SJSA1 (cell line): ENCODE data around the gene FANCG. TPM values are rescaled to one million over a fixed set of nuclear protein-coding genes. Genes with fewer than 3 reads are reported as not detected.

Experiments
- DNase-seq, 2 experiments: peaks; one replicate each; pipeline ENCODE4 v3.0.0-alpha.2; 2015 to 2020; ENCODE audit warnings: low spot score in 2 of 2, low read depth in 1 of 2
- H3K27ac ChIP-seq: fragments of 250-450 bp; sonication (Bioruptor Pico); 2 replicates; pipeline ENCODE4 v1.5.1; 2020; ENCODE audit warnings: mild to moderate bottlenecking, moderate library complexity
- H3K27me3 ChIP-seq: fragments of 250-450 bp; sonication (Bioruptor Pico); replicated peaks from 2 replicates; pipeline ENCODE4 v1.5.1; 2020; ENCODE audit warnings: mild to moderate bottlenecking, moderate library complexity
- H3K36me3 ChIP-seq: fragments of 250-450 bp; sonication (Bioruptor Pico); 2 replicates; pipeline ENCODE4 v1.5.1; 2020; ENCODE audit warnings: mild to moderate bottlenecking
- H3K4me1 ChIP-seq: fragments of 250-450 bp; sonication (Bioruptor Pico); replicated peaks from 2 replicates; pipeline ENCODE4 v1.6.1; 2021; ENCODE audit warnings: mild to moderate bottlenecking
- H3K4me3 ChIP-seq: fragments of 250-450 bp; sonication (Bioruptor Pico); 2 replicates; pipeline ENCODE4 v1.5.1; 2020; ENCODE audit warnings: mild to moderate bottlenecking
- H3K9me3 ChIP-seq: fragments of 250-450 bp; sonication (Bioruptor Pico); replicated peaks from 2 replicates; pipeline ENCODE4 v1.5.1; 2020; ENCODE audit warnings: mild to moderate bottlenecking
- total RNA-seq: library from RNA; depleted of rRNA; stranded (reverse); fragments of >200 nt; shearing (Covaris generic); gene quantifications from 2 replicates; pipeline ENCODE4 v1.2.3, GENCODE V29; 2014

Gene FANCG
- total RNA-seq, 1 experiment from 2014 or later = 22.8 TPM

DNA sequence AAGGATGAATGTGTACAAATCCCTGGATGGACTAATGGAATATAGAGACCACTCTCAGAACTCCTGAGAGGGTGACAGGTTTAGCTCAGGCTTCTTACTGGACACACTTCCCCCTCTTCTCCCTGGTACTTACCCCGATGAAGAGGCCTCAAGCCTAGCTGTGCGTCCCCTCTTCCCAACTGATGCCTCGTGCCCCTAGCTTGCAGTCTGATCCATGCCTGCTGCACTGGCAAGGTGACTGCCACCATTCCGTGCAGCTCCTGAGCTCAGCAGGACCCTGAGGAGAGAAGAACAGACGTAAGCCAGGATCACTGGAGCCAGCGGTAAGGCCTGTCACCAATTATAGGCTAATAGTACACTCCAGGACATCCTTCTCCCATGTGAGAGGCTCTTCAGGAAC is 28.7 kb upstream of the FANCG start:
- H3K9me3 ChIP-seq = no peaks in the 10 kb centered on the region
- no peak overlapping the region for H3K4me3 ChIP-seq
- H3K4me1 ChIP-seq = peaks cover 24% of the 10 kb centered on the region
- H3K27me3 ChIP-seq = no peaks in the 10 kb centered on the region
- no peaks in the 10 kb centered on the region; the same call in 1 of the 2 replicates for H3K36me3 ChIP-seq
- DNase-seq = no peak
- H3K27ac ChIP-seq = no peak overlapping the region

DNA sequence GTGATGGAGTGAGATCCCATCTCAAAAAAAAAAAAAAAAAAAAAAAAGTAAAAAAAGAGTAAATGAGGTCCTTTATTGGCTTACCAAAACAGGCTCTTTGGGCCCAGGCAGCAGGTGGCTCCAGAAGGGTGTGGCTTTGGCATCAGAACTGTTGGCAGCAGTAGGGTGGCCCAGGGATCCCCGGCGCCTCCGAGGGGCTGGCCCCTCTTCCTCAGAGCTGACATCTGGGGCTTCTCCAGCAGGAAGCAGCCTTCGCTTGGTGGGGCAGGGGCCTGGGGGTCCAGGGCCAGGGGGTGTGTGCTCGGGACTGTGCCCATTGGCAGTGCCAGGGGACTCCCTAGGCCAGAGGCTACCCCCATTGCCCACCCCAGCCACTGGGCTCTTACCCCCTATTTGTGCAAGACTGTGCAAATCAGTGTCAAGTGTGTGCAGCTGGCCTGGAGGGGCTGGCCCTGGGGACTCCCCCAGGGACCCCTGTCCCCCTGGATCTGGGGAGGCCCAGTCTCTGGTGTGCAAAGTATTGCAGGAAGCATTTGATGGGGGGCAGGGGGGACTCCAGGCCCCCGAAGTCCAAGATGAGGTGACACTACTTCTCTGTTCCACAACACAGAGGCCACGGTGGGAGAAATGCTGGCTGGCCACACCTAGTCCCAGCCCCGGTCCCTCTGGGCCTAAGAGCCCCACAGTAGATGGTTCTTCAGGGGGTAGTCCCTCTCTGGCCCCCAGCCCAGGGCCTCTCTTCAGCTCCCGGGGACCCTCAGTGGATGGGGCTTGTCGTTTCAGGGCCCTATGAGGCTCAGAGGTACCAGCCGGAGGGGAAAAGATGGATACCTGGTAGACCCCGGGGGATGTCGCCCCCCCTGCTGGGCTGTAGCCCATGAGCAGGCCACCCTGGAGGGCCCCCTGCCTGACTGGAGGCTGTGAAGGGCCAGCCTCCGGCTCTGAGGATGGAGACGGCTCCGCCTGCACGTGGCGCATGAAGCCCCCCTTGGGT is 27.9 kb upstream of the FANCG start:
- no peaks in the 10 kb centered on the region for H3K27me3 ChIP-seq
- H3K36me3 ChIP-seq = no peaks in the 10 kb centered on the region; the same call in 1 of the 2 replicates
- H3K4me1 ChIP-seq = peaks cover 26% of the 10 kb centered on the region
- DNase-seq = no peak
- no peaks in the 10 kb centered on the region for H3K9me3 ChIP-seq
- no peak overlapping the region for H3K27ac ChIP-seq
- H3K4me3 ChIP-seq = no peak overlapping the region

DNA sequence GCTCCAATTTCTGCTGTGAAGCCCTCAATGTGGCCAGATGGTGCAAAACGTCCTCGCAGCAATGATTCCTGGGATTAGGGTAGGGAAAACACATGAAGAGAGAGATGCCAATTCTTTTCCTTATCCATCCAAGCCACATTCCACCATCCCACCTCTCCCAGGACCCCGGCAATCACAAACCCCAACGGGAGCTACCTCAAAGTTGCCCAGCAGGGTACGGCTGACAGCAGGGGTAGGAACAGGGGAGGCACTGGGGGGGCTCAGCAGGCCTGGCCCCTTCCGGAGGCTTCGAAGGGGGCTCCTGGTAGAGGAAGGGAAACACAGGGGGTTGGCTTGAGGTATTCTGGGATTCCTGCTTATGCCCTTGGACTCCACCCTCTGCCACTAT is 26.6 kb upstream of the FANCG start:
- Histone ChIP-seq H3K9me3 (no peaks in the 10 kb centered on the region), H3K27me3 (no peaks in the 10 kb centered on the region), H3K27ac (no peak overlapping the region), H3K4me3 (no peak overlapping the region), H3K36me3 (peaks cover 3% of the 10 kb centered on the region; the same call in 1 of the 2 replicates), H3K4me1 (peaks cover 22% of the 10 kb centered on the region)
- no peak for DNase-seq

DNA sequence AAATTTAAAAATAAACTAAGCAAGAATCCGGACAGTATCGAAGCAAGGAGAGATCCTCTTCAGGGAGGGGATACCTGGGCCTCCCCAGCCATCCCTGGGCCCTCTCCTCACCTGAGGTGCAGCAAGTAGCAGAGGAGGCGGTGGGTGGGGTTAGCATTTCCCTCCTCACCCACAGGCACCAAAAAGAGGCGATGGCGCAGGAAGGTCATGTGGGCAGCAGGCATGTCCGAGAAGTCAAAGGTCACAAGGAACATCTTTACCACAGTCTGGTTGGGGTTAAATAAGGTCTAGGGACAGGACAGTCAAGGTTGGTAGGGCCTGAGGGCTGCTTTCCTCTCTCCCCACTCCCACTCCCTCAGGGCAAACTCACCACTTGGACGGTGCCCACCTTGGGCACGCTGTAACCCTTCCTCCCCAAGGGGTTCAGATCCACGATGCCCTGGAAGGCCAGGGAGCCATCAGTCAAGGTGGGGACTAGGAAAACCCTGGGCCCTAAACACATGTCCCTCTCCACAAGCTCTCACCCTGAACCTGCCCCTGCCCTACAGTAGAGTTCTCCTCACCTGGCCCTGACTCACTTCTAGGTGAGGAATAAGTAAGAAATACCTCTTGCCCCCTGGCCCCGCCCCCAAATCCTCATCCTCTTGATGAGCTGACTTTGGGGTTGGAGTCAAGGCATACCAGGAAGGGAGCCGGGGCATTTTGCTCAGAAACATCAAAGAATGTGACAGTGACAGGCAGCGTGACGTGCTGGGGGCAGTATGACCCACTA is 26.0 kb upstream of the FANCG start:
- no peak overlapping the region for H3K4me3 ChIP-seq
- no peak for DNase-seq

DNA sequence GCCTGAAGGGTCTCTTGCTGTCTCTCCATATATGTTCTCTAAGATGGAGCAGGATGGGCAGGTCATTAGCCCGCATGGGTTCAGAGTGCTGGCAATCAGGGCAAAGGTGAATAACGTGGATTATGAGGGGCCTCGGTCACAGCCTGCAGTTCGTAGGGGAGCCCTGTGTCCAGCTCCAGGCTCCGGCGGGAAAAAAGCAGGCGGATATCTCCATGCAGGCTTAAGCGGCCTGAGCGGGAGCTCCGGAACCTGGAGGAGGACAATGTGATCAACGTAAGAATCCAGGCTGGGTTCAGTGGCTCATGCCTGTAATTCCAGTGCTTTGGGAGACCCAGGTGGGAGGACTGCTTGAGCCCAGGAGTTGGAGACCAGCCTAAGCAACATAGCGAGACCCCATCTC is 25.4 kb upstream of the FANCG start:
- peaks cover 11% of the 10 kb centered on the region for H3K4me1 ChIP-seq
- H3K36me3 ChIP-seq = peaks cover 9% of the 10 kb centered on the region; the same call in 1 of the 2 replicates
- DNase-seq = no peak
- no peak overlapping the region for H3K27ac ChIP-seq
- H3K4me3 ChIP-seq = no peak overlapping the region
- H3K9me3 ChIP-seq = no peaks in the 10 kb centered on the region
- no peaks in the 10 kb centered on the region for H3K27me3 ChIP-seq

More for the DNA sequence above, 26.0 kb upstream of the FANCG start:
- no peaks in the 10 kb centered on the region for H3K9me3 ChIP-seq
- peaks cover 3% of the 10 kb centered on the region; the same call in 1 of the 2 replicates for H3K36me3 ChIP-seq
- H3K27ac ChIP-seq = no peak overlapping the region
- H3K4me1 ChIP-seq = peaks cover 17% of the 10 kb centered on the region
- no peaks in the 10 kb centered on the region for H3K27me3 ChIP-seq

DNA sequence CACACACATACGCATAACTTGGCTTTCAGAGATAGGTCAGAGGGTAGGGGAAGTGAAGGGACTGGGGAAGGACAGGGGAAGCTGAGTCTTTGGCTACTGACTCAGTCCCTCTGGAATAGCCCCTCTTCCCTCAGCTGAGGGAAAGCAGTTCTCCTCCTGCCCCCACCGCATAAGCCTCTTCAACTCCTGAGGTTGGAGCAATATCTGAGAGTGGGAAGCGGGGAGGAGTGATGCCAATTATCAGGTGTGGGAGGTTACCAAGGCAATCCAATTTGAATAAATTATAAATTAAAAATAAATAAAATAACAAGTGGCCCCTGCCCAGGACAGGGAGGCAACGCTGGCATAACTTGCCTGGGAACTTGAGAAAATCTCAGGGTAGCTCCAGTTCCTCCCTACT is 24.8 kb upstream of the FANCG start:
- Histone ChIP-seq H3K9me3 (no peaks in the 10 kb centered on the region), H3K27ac (no peak overlapping the region)

DNA sequence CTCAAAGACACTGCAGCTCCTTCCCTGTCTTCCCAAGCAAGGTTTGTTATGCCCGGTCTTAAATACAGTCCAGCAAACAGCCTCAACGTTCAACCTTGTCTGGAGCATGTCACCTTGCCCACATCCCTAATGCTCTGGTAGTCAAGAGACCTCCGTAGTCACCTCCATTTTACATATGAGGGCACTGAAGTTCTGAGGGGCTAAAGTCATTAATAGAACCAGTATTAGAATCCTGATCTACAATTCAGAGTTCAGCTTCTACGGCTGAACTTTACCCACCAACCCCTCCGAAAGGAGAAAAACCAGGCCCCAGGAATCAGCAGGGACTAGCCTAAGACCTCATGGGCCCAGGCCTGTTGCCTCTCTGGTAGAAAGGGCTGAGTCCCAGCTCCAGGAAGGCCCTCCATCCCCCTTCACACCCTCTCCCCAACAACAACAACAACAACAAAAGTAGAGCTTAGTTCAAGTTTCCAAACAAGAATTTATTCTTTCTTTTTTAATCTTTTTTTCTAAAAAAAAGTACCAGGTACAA is 24.0 kb upstream of the FANCG start:
- Histone ChIP-seq H3K36me3 (peaks cover 9% of the 10 kb centered on the region; the same call in 1 of the 2 replicates), H3K27ac (peak overlapping the region; percentile 79), H3K27me3 (no peaks in the 10 kb centered on the region), H3K9me3 (no peaks in the 10 kb centered on the region), H3K4me1 (peaks cover 9% of the 10 kb centered on the region), H3K4me3 (peak overlapping the region; percentile 52)
- no peak for DNase-seq

More for the DNA sequence above, 24.8 kb upstream of the FANCG start:
- no peak for DNase-seq
- no peaks in the 10 kb centered on the region for H3K27me3 ChIP-seq
- H3K4me1 ChIP-seq = peaks cover 9% of the 10 kb centered on the region
- H3K36me3 ChIP-seq = peaks cover 9% of the 10 kb centered on the region; the same call in 1 of the 2 replicates
- H3K4me3 ChIP-seq = no peak overlapping the region

DNA sequence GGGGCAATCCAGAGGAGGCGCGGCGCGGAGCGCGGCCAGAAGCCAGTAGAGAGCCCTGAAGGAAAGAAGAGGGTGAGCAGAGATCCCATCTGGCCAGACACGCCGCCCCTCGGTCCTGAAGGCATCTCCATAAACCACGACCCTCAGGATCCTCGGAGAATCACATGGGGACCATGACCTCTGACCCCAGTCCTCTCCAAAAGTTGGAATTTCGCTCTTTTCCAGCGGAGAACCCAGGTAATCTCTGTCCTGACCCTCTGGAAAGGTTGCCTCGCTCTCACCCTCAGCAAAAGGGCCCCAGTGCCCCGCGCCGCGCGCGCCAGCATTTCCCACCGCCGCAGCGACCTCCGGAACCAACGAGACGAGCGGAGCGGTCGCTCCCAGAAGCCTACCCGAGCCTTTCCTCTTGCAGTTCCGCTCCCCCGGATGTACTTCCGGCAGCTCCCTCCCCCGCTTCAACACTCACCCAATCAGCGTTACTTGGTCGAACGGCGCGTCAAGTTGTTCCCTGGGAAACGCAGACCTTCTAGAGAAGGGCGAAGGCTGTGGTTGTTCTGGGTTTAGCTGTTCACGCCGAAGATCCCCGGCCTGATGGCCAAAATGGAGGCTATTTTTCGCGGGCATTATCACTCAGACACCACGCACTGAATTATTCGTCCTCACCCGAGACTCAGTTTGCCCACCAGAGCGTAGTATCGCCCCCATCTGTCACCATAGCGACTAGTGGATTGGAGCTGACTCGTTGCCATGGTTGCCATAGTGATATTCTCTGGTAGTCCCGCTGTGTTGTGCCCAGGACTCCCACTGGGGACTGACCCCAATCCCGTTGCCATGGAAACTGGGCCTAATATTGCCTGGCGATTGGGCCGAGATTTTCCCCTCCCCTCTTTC is 23.3 kb upstream of the FANCG start, which contains the start of gene STOML2:
Gene STOML2, minus strand, starts transcription at position 363 of the 891 bp plus-strand sequence. Its CDS starts 37 bp downstream, at position 326.
- peak; percentile 78 to 89 for DNase-seq
- Histone ChIP-seq H3K27me3 (no peaks in the 10 kb centered on the region), H3K36me3 (peaks cover 9% of the 10 kb centered on the region; the same call in 1 of the 2 replicates), H3K27ac (peak within 1 kb of the TSS; percentile 79), H3K9me3 (no peaks in the 10 kb centered on the region), H3K4me1 (peaks cover 9% of the 10 kb centered on the region), H3K4me3 (peak within 1 kb of the TSS; percentile 52)

DNA sequence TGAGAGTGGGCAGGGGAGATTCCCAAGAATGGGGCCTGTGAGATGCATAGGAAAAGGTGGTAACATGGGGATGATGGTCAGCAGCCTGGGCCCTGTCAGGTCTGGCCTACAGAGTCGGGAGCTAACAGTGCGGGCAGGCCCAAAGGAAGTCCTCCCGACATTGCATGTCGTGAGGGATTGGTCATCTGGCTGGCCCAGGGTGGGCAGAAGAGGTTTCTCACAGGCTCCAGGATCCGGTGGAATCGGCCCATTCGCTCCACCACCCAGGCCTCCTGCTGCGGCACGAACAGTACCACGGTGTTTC is 22.7 kb upstream of the FANCG start:
- H3K36me3 ChIP-seq = peaks cover 9% of the 10 kb centered on the region; the same call in 1 of the 2 replicates
- DNase-seq = no peak
- H3K9me3 ChIP-seq = no peaks in the 10 kb centered on the region
- H3K27ac ChIP-seq = peak overlapping the region; percentile 79
- H3K4me1 ChIP-seq = peaks cover 9% of the 10 kb centered on the region
- no peaks in the 10 kb centered on the region for H3K27me3 ChIP-seq
- H3K4me3 ChIP-seq = peak overlapping the region; percentile 52

DNA sequence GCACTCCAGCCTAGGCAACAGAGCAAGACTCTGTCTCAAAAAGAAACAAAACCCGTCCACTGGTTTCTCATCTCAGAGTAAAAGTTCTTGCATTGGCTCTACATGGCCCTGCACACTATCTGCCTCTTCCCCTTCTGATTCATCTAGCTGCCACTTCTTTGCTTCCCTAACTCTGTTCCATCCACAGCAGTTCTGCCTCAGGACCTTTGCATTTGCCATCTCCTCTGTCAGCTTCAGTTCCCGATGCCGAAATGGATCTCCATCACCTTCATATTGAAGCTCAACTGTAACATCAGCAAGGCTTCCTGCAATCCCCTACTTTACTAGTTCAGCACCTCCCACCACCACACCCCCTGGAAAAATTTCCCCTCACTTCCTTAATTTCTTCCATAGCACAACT is 17.8 kb upstream of the FANCG start:
- no peak overlapping the region for H3K4me3 ChIP-seq
- no peak overlapping the region for H3K27ac ChIP-seq
- DNase-seq = no peak
- H3K36me3 ChIP-seq = peaks cover 9% of the 10 kb centered on the region; the same call in 1 of the 2 replicates
- no peaks in the 10 kb centered on the region for H3K9me3 ChIP-seq
- peaks cover 9% of the 10 kb centered on the region for H3K4me1 ChIP-seq
- H3K27me3 ChIP-seq = no peaks in the 10 kb centered on the region

DNA sequence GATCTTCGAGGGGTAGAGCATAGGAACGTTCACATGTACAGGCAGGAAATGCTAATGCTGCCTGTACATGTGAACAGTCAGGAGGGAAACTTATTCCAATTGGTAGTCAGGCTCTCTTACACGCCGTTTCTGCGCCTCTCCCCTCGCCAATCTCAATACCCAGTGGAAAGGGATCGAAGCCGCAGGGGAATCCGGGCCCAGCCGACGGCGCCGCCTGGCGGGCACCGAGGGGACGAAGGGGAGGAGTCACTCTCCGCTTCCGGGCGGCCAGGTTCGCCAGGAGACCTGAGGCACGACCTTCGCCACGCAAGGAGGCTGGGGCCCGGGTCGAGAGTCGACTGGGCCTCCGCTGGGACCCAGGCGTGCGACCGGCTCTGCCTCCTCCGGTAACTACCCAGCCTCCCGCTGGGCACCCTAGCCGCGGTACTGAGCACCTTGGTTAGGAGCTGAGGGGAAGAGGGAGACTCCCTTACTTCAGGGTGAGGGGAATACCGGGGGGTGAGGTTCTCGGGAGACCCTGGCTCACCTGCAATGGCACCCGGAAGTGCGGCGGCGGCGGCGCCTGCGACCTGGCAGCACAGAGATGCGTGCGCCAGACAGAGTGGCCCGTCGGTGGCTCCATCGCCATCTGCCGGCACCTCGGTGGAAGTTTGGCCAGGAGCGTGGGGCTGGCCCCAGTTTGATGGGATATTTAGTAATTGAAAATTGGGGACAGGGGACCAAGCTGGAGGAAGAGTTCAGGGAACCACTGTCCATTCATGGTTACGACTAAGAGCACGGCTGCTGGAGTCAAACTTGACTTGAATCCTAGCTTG is 16.5 kb upstream of the FANCG start, which contains the start of gene PIGO:
Gene PIGO, minus strand, starts transcription at position 557 of the 815 bp plus-strand sequence. CDS start 1,026 bp downstream, outside the sequence.
- Histone ChIP-seq H3K27me3 (no peaks in the 10 kb centered on the region), H3K4me1 (peaks cover 4% of the 10 kb centered on the region; the same call in 1 of the 2 replicates), H3K9me3 (no peaks in the 10 kb centered on the region), H3K36me3 (peaks cover 6% of the 10 kb centered on the region; the same call in 1 of the 2 replicates), H3K27ac (peak within 1 kb of the TSS; percentile 81), H3K4me3 (peak within 1 kb of the TSS; percentile 75)
- peak; percentile 63 to 68 for DNase-seq

DNA sequence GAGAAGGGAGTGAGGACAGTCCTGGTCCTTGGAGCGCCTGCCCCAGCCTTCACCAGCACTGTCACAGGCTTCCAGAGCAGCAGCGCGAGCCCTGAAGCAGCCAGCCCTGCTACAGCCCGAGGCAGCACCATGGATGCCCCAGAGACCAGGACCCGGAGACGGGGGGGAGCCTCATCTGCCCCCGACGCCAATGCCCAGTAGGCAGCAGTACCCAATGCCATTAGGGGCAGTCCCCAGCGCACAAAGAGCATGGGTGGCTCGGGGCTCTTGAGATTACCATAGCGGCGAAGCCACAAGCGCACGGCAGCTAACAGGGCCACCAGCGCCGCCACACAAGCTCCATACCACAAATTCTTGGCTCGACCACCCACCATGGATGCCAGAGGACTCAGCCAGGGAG is 11.8 kb upstream of the FANCG start:
- Histone ChIP-seq H3K36me3 (no peaks in the 10 kb centered on the region), H3K4me1 (peaks cover 4% of the 10 kb centered on the region; the same call in 1 of the 2 replicates), H3K4me3 (no peak overlapping the region)

More for the DNA sequence above, 11.8 kb upstream of the FANCG start:
- no peak for DNase-seq
- Histone ChIP-seq H3K27me3 (no peaks in the 10 kb centered on the region), H3K9me3 (no peaks in the 10 kb centered on the region), H3K27ac (no peak overlapping the region)
